ENCODE measurements around the gene PEMT.

The PEMT gene

GRCh38 chr17:17605083-17605728, 13.7 kb upstream of the PEMT start:
- no peak for DNase-seq (ENCODE audit: low read depth in 3 of 3, low spot score in 1 of 3)

GRCh38 chr17:17603895-17604225, 12.4 kb upstream of the PEMT start:
- DNase-seq (ENCODE audit: low read depth in 3 of 3, low spot score in 1 of 3): no peak

GRCh38 chr17:17603178-17603894, 11.8 kb upstream of the PEMT start:
- DNase-seq (ENCODE audit: low read depth in 3 of 3, low spot score in 1 of 3): no peak

GRCh38 chr17:17599965-17600364, 8.5 kb upstream of the PEMT start:
- no peak for DNase-seq (ENCODE audit: low read depth in 3 of 3, low spot score in 1 of 3)

GRCh38 chr17:17598003-17598402, 6.5 kb upstream of the PEMT start:
- DNase-seq (ENCODE audit: low read depth in 3 of 3, low spot score in 1 of 3): no peak

- DNase-seq (ENCODE audit: low read depth in 3 of 3, low spot score in 1 of 3): no peak
Observed at GRCh38 chr17:17595755-17596154, 4.2 kb upstream of the PEMT start.

- no peak for DNase-seq (ENCODE audit: low read depth in 3 of 3, low spot score in 1 of 3)
Observed at GRCh38 chr17:17593222-17593620, 1.7 kb upstream of the PEMT start.

- peak in 1 of 3 donors; percentile 5 for DNase-seq (ENCODE audit: low read depth in 3 of 3, low spot score in 1 of 3)
Observed at GRCh38 chr17:17590883-17591354, 589 bp downstream of the PEMT start.

- no peak for DNase-seq (ENCODE audit: low read depth in 3 of 3, low spot score in 1 of 3)
Observed at GRCh38 chr17:17590141-17590751, 1.3 kb downstream of the PEMT start.

- no peak for DNase-seq (ENCODE audit: low read depth in 3 of 3, low spot score in 1 of 3)
Observed at GRCh38 chr17:17587614-17588337, 3.7 kb downstream of the PEMT start.

GRCh38 chr17:17582372-17582771, 9.1 kb downstream of the PEMT start:
- DNase-seq (ENCODE audit: low read depth in 3 of 3, low spot score in 1 of 3): no peak

- no peak for DNase-seq (ENCODE audit: low read depth in 3 of 3, low spot score in 1 of 3)
Observed at GRCh38 chr17:17581509-17581908, 10.0 kb downstream of the PEMT start.

- DNase-seq (ENCODE audit: low read depth in 3 of 3, low spot score in 1 of 3): no peak
Observed at GRCh38 chr17:17580662-17581470, 10.6 kb downstream of the PEMT start.

- DNase-seq (ENCODE audit: low read depth in 3 of 3, low spot score in 1 of 3): no peak
Observed at GRCh38 chr17:17579691-17580090, 11.8 kb downstream of the PEMT start.

- DNase-seq (ENCODE audit: low read depth in 3 of 3, low spot score in 1 of 3): no peak
Observed at GRCh38 chr17:17577373-17577772, 14.1 kb downstream of the PEMT start.

GRCh38 chr17:17576772-17577234, 14.7 kb downstream of the PEMT start:
- no peak for DNase-seq (ENCODE audit: low read depth in 3 of 3, low spot score in 1 of 3)

- no peak for DNase-seq (ENCODE audit: low read depth in 3 of 3, low spot score in 1 of 3)
Observed at GRCh38 chr17:17575360-17576251, 15.9 kb downstream of the PEMT start.

GRCh38 chr17:17573912-17574311, 17.6 kb downstream of the PEMT start:
- no peak for DNase-seq (ENCODE audit: low read depth in 3 of 3, low spot score in 1 of 3)

GRCh38 chr17:17572010-17572785, 19.3 kb downstream of the PEMT start:
- no peak for DNase-seq (ENCODE audit: low read depth in 3 of 3, low spot score in 1 of 3)
